HG02970 (cell line): ENCODE results near the gene SHQ1.

Source experiments
- ATAC-seq: cut with Tn5 transposase; IDR thresholded peaks from one replicate; pipeline ENCODE4 v1.9.1; 2021; ENCODE audit warnings: mild to moderate bottlenecking, moderate library complexity, moderate number of reproducible peaks; ENCODE audit not compliant: unreplicated experiment, low FRiP score

Gene SHQ1

GRCh38 chr3:72855001-72855400, 6.8 kb upstream of the SHQ1 start:
- no peak for ATAC-seq

- ATAC-seq = peak; percentile 18
Measured at GRCh38 chr3:72848703-72849081, 447 bp upstream of the SHQ1 start.

GRCh38 chr3:72847282-72847681, 963 bp downstream of the SHQ1 start:
- no peak for ATAC-seq

- ATAC-seq = no peak
Measured at GRCh38 chr3:72846166-72846565, 2.1 kb downstream of the SHQ1 start.

GRCh38 chr3:72844436-72844993, 3.7 kb downstream of the SHQ1 start:
- ATAC-seq = no peak

- ATAC-seq = no peak
Measured at GRCh38 chr3:72839057-72839456, 9.2 kb downstream of the SHQ1 start.

GRCh38 chr3:72836923-72837322, 11.3 kb downstream of the SHQ1 start:
- no peak for ATAC-seq

GRCh38 chr3:72836416-72836815, 11.8 kb downstream of the SHQ1 start:
- no peak for ATAC-seq

GRCh38 chr3:72830452-72831223, 17.6 kb downstream of the SHQ1 start:
- ATAC-seq = no peak

GRCh38 chr3:72829701-72830100, 18.5 kb downstream of the SHQ1 start:
- ATAC-seq = no peak

- ATAC-seq = no peak
Measured at GRCh38 chr3:72821161-72821781, 27.0 kb downstream of the SHQ1 start.

GRCh38 chr3:72820415-72820814, 27.8 kb downstream of the SHQ1 start:
- no peak for ATAC-seq

GRCh38 chr3:72818905-72819304, 29.3 kb downstream of the SHQ1 start:
- no peak for ATAC-seq

GRCh38 chr3:72818092-72818773, 30.0 kb downstream of the SHQ1 start:
- no peak for ATAC-seq

GRCh38 chr3:72816862-72817355, 31.3 kb downstream of the SHQ1 start:
- ATAC-seq = no peak

GRCh38 chr3:72814308-72814707, 33.9 kb downstream of the SHQ1 start:
- no peak for ATAC-seq

GRCh38 chr3:72812201-72812600, 36.0 kb downstream of the SHQ1 start:
- no peak for ATAC-seq

GRCh38 chr3:72811571-72811970, 36.7 kb downstream of the SHQ1 start:
- ATAC-seq = no peak

GRCh38 chr3:72810659-72811434, 37.4 kb downstream of the SHQ1 start:
- no peak for ATAC-seq

GRCh38 chr3:72810063-72810462, 38.2 kb downstream of the SHQ1 start:
- ATAC-seq = no peak
